ENCODE results near the gene SH3YL1. TPM values are rescaled to one million over a fixed set of nuclear protein-coding genes. Genes with fewer than 3 reads are reported as not detected.

The SH3YL1 gene
- total and polyA plus RNA-seq, 2 donors from 2014 or later = 57.3 to 111 TPM

DNA sequence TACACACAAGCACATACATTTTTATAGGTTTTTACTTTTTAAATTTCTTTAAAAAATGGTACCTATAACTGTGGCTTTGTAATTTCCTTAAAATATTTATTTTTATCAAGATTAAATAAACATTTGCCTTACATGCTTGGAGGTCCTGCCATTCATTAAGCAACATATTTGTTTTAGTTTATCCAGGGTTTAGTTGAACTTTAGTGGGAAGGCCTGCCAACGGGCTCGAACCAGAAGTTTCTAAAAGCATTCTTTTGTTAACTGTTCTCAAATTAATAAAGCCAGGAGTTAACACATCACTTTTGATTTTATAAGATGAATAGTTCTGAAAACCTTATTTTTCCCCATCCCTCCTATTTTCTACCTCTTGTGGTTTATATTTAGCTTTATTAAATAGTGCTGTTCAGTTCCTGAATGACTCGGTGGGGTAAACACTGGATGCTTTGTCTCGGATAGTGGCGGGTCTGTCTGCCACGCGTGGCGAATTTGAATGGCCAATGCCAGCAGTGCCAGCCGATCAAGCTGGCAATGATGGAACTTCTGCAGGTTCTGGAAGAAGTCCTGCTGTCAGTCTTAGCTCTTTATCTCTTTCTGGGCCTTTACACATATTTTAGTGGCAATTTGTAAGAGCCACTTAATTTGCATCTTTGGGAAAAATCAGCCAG, 32.2 kb downstream of the SH3YL1 start:
- H3K36me3 ChIP-seq (ENCODE audit: control insufficient read depth in 2 of 3, insufficient read depth in 3 of 3, low read length in 3 of 3) = peaks cover 3 to 17% (median 17%) of the 10 kb centered on the region in 3 donors
- FAIRE-seq = no peak
- TF ChIP-seq CTCF (IDR thresholded peaks at IDR 0.05; ENCODE audit: borderline replicate concordance, extremely low read depth, insufficient read depth) = no peak
- no peak overlapping the region for H3K4me3 ChIP-seq (ENCODE audit: low read length in 3 of 3)
- H3K4me1 ChIP-seq (ENCODE audit: control insufficient read depth in 2 of 3, insufficient read depth in 2 of 3, low read depth in 1 of 3, low read length in 3 of 3) = no peaks in the 10 kb centered on the region
- intact Hi-C loops (cut with DNase I) = no loop called here
- DNase-seq = no peak
- no peak overlapping the region for H3K27ac ChIP-seq (ENCODE audit: low read depth in 2 of 2, low read length in 2 of 2)
- no peaks in the 10 kb centered on the region for H3K27me3 ChIP-seq (ENCODE audit: control insufficient read depth, insufficient read depth, low read length)
- H3K9ac ChIP-seq (ENCODE audit: low read length in 3 of 3) = no peak overlapping the region
- H3K9me3 ChIP-seq (ENCODE audit: control insufficient read depth in 2 of 3, insufficient read depth in 1 of 3, low read length in 3 of 3) = no peaks in the 10 kb centered on the region

- no peak overlapping the region for H3K27ac ChIP-seq (ENCODE audit: low read depth in 2 of 2, low read length in 2 of 2)
- no peak overlapping the region for H3K9ac ChIP-seq (ENCODE audit: low read length in 3 of 3)
- FAIRE-seq (no peak), DNase-seq (no peak)
- TF ChIP-seq CTCF (IDR thresholded peaks at IDR 0.05; ENCODE audit: borderline replicate concordance, extremely low read depth, insufficient read depth) = no peak
- H3K9me3 ChIP-seq (ENCODE audit: control insufficient read depth in 2 of 3, insufficient read depth in 1 of 3, low read length in 3 of 3) = no peaks in the 10 kb centered on the region
- intact Hi-C loops (cut with DNase I) = no loop called here
- H3K4me3 ChIP-seq (ENCODE audit: low read length in 3 of 3) = no peak overlapping the region
- peaks cover 8 to 39% (median 22%) of the 10 kb centered on the region in 3 donors for H3K36me3 ChIP-seq (ENCODE audit: control insufficient read depth in 2 of 3, insufficient read depth in 3 of 3, low read length in 3 of 3)
- H3K27me3 ChIP-seq (ENCODE audit: control insufficient read depth, insufficient read depth, low read length) = no peaks in the 10 kb centered on the region
- H3K4me1 ChIP-seq (ENCODE audit: control insufficient read depth in 2 of 3, insufficient read depth in 2 of 3, low read depth in 1 of 3, low read length in 3 of 3) = no peaks in the 10 kb centered on the region
These were observed 35.1 kb downstream of the SH3YL1 start for GRCh38 chr2:228518-229278.

DNA sequence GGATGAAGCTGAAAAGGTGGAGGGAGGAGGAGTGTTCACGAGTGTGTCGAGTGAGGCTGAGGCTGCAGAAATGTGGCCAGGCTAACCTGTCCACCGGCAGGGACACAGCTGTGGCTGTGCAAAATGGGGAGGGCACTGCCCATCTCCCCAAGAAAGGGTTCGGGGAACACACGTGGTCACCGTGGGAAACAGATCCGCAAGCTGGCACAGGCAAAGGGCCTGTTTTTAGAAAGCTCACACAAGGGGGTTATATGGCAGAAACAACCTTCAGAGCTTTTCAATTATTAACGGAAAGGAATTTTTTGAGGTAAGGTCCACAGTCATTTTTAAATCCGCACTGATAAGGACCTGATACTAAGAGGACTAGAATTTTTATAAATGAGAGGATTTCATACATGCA, 35.7 kb downstream of the SH3YL1 start:
- H3K9ac ChIP-seq (ENCODE audit: low read length in 3 of 3) = no peak overlapping the region
- H3K36me3 ChIP-seq (ENCODE audit: control insufficient read depth in 2 of 3, insufficient read depth in 3 of 3, low read length in 3 of 3) = peaks cover 8 to 41% (median 26%) of the 10 kb centered on the region in 3 donors
- no peak overlapping the region for H3K27ac ChIP-seq (ENCODE audit: low read depth in 2 of 2, low read length in 2 of 2)
- no peak for FAIRE-seq
- intact Hi-C loops (cut with DNase I) = no loop called here
- no peak for TF ChIP-seq CTCF (IDR thresholded peaks at IDR 0.05; ENCODE audit: borderline replicate concordance, extremely low read depth, insufficient read depth)
- H3K27me3 ChIP-seq (ENCODE audit: control insufficient read depth, insufficient read depth, low read length) = no peaks in the 10 kb centered on the region
- DNase-seq = no peak
- H3K9me3 ChIP-seq (ENCODE audit: control insufficient read depth in 2 of 3, insufficient read depth in 1 of 3, low read length in 3 of 3) = no peaks in the 10 kb centered on the region
- H3K4me3 ChIP-seq (ENCODE audit: low read length in 3 of 3) = no peak overlapping the region
- H3K4me1 ChIP-seq (ENCODE audit: control insufficient read depth in 2 of 3, insufficient read depth in 2 of 3, low read depth in 1 of 3, low read length in 3 of 3) = no peaks in the 10 kb centered on the region

All from kidney (tissue), 14 donors.